Sciatic nerve (tissue), 2 donors: ENCODE measurements around the gene MAP2K2. TPM values are rescaled to one million over a fixed set of nuclear protein-coding genes. Genes with fewer than 3 reads are reported as not detected.

Source experiments
- ATAC-seq: fragments of 200-7000 bp; cut with Tn5 transposase; one replicate; pipeline ENCODE4 v1.9.1; 2020; ENCODE audit warnings: mild to moderate bottlenecking, moderate library complexity
- DNase-seq: peaks from one replicate; pipeline ENCODE4 v3.0.0-alpha.2; 2020; ENCODE audit warnings: low spot score
- intact Hi-C: fragments of 100-400 bp; cut with DNase I; formaldehyde crosslinking; loops from one replicate; pipeline ENCODE4 v1.14.2; 2022
- total RNA-seq: library from RNA; stranded (reverse); fragmentation: NEBNext Ultra II Directional; extraction: Animal tissue kit (Norgen Biotek cat#: 25700); gene quantifications from one replicate; pipeline ENCODE4 v1.2.1, GENCODE V29; 2021
- donor health status: DM: no; HTN: no; CAD: no.
- donor health status: DM: no; HTN: no; CAD: no.

Gene MAP2K2
- total RNA-seq, 1 donor from 2014 or later, result 108 TPM

DNA sequence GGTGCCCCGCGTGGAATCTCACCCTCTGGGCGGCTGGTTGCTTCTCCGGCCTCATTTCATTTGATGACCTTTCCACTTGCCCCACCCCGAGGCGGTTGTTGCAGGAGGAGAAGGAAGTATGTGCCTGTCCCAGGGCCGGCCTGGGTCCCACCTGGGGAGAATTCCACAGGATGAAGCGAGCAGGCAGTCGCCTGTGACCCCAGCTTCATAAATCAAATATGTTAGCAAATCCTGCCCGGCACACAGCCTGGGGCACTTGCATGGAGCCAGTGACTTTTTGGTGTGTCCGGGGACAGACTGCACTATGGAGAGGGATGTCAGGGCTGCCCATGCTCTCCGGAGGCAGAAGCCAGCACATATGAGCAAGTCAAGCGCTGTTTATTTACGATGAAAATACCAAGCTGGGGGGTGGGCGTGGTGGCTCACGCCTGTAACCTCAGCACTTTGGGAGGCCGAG lies 37.5 kb downstream of the MAP2K2 start:
- intact Hi-C loops, result no loop called here
- DNase-seq (no peak), ATAC-seq (no peak)

DNA sequence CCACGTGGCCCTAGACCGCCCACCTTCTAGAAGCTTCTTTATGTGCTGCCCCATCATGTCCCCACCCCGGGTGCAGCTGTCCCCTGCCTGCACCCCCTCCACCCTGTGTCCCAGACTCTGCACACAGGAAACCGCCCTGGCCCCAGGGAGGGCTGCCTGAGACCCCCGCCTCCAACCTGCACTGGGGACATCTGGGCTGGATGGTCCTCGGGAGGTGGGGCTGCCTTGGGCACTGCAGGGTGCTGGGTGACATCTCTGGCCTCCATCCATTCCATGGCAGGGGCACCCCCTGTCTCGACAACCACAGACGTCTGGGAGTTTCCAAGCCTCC lies 39.4 kb downstream of the MAP2K2 start:
- intact Hi-C loops, result no loop called here
- DNase-seq, result no peak
- peak; percentile 3 for ATAC-seq

DNA sequence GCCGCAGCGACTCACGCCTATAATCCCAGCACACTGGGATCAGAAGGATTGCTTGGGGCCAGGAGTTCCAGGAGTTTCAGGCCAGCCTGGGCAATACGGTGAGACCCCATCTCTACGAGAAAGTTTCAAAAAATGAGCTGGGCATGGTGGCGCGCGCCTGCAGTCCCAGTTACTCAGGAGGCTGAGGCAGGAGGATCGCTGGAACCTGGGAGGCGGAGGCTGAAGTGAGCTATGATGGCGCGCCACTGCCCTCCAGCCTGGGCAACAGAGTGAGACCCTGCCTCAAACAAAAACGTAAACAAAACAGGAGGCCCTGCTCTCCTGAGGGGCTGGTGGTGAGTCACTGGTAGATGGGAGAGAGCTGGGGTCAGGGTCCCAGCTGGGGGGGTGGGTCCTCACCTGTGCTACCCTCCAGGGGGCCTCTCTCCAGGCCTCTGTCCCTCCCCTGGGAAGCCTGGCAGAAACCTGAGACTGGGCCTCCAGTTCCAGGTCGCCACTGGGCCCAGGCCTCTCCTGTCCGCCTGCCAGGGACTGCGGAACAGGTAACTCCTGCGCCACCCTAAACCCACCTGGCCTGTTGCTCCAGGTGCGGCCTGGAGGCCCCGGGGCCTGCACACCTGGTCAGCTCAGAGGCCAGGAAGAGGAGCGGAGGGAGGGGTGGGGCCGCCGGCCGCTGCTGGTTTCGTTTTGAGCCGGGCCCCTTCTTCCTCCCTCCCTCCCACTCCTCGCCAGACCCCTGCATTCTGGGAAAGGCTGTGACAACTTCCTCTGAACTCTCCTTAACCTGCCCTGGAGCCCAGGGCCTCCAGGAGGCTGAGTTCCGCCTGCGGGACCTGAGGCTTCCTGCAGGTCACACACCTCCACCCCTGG lies 40.0 kb downstream of the MAP2K2 start:
- peak; percentile 4 for ATAC-seq
- intact Hi-C loops, result no loop called here

DNA sequence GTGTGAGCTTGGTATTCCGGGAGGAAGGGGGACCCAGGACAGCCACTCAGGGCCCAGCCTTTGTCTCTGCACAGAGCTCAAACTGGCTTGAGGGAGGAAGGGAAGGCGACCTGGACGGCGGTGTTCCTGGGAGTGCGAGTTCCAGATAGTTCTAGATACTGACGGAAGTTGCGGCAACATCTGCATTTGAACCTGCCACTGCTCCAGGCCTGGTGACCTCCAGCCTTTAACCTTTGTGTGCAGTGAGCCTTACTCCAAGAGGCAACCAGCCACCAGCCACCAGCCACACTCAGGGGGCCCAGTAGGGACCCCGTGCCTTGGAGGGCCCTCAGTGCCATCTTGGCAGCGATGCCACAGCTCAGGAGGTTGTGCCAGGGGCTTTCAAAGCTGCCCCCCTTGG lies 41.8 kb downstream of the MAP2K2 start:
- ATAC-seq (no peak), DNase-seq (no peak)
- intact Hi-C loops, result no loop called here

More for the DNA sequence above, 40.0 kb downstream of the MAP2K2 start:
- DNase-seq, result no peak

DNA sequence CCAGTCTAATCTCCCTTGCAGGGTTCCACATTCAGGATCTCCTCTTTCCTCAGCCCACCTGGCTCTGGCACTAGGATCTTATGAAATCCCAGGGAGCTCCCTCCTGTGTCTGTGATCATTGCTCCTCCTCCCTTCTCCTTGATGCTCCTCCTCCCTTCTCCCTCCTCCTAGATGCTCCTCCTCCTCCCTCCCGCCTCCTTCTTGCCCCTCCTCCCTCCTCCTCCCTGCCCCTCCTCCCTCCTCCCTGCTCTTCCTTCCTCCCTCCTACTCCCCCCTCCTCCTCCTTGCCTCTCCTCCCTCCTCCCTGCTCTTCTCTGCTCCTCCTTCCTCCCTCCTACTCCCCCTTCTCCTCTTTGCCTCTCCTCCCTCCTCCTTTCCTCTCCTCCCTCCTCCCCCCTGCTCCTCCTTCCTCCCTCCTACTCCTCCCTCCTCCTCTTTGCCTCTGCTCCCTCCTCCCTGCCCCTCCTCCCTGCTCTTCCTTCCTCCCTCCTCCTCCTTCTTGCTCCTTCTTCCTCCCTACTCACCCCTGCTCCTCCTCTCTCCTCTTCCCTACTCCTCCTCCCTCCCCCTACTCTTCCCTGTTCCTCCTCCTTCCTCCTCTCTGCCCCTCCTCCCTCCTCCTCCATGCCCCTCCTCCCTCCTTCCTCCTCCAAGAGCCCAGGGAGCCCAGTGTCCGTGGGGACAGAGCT lies 42.3 kb downstream of the MAP2K2 start:
- DNase-seq (no peak), ATAC-seq (no peak)
- intact Hi-C loops, result no loop called here

DNA sequence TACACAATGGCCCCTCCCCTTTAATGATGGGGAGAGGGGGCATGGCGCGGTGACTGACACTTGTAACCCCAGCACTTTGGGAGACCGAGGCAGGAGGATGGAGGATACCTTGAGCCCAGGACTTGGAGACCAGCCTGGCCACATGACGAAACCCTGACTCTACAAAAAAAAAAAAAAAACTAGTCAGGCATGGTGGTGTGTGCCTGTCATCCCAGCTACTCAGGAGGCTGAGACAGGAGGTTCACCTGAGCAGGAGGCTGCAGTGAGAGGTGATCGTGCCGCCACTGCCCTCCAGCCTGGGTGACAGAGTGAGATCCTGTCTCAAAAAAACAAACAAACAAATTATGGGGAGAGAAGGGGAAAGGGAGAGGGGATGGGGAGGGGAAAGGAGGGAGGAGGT lies 43.4 kb downstream of the MAP2K2 start:
- ATAC-seq (no peak), DNase-seq (no peak)
- intact Hi-C loops, result no loop called here

DNA sequence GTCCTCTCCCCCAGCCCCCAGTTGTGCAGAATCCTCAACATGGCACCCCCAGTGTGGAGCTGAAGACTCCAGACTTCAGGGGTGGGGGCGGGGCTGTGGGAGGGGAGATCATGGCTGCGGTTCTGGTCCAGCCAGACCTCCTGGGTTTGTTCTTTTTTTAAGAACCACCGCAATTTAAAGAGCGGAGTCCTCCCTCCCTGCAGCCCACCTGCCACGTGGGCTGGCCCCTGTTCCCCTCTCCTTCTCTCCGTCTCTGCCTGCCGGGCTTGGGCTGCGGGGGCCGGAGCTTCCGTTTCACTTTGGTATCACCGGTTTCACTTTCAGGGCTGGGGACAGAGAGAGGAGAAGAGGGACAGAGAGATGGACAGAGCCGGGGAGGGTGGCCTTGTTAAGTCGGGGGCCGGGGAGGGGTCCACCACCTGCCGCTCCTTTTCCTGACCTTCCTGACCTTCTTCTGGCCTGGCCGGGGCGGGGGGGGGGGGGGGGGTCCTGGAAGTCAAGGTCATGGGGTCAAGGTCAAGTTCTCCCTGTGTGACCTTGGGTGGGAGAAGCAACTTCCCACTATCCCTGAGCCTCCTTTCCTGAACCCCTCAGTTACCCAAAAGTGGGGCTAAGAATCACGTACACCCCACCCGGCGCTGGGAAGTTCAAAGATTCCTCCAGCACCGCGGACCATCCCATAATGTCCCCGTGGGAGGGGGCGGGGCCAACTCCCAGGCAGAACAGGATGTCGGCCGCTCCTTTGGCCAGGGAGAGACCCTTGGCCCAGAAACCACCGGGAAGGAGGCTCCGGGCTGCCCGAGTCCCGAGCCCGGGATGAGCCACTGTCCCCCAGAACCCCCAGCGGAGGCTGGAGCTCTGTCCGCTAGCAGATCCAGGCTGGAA lies 45.9 kb downstream of the MAP2K2 start:
- intact Hi-C loops, result no loop called here

DNA sequence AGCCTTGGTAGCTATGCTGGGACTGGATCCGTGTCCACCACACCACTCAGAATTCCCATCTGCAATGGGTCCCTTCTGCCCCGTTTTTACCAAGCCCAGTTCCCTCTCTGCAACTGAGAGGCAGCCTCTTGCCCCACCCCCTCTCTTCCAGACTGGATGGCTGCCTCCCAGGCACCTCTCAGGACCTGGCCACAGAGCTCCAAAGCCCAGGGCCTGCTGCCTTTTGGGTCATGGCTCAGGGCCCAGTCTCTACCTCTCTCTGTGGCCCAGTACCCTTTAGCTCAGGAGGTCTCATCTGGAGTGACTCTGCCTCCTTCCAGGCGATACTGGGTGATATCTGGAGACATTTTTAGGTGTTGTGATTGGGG lies 46.9 kb downstream of the MAP2K2 start:
- no peak for DNase-seq
- ATAC-seq, result peak; percentile 4
- intact Hi-C loops, result no loop called here

More for the DNA sequence above, 45.9 kb downstream of the MAP2K2 start:
- ATAC-seq, result peak; percentile 91
- DNase-seq, result peak; percentile 85

DNA sequence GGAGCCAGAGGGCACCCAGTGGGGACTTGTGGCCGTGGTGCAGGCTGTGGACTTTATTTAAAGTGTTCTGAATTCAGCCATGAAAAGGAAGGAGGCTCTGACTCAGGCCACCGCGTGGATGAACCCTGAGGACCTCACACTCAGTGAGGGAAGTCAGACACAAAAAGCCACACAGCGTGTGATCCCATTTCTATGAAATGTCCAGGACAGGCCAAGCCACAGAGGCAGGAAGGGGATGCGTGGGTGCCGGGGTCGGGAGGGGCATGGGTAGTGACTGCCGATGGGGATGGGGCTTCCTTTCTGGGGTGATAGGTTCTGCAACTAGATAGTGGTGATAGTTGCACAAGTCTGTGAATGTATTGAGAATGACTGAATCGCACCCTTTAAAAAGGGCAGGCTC lies 48.5 kb downstream of the MAP2K2 start:
- ATAC-seq, result no peak
- DNase-seq, result no peak
- intact Hi-C loops, result no loop called here

DNA sequence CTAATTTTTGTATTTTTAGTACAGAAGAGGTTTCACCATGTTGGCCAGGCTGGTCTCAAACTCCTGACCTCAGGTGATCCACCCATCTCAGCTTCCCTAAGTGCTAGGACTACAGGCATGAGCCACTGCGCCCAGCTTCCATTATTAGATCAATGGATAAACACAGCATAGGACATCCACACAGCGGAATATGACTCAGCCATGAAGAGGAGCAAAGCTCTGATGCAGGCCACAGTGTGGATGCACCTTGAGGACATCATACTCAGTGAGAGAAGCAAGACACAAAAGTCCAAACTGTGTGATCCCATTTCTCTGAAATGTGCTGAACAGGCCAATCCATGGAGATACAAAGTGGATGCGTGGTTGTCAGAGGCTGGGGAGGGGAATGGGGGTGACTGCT lies 52.3 kb downstream of the MAP2K2 start:
- ATAC-seq (no peak), DNase-seq (no peak)
- intact Hi-C loops, result no loop called here

DNA sequence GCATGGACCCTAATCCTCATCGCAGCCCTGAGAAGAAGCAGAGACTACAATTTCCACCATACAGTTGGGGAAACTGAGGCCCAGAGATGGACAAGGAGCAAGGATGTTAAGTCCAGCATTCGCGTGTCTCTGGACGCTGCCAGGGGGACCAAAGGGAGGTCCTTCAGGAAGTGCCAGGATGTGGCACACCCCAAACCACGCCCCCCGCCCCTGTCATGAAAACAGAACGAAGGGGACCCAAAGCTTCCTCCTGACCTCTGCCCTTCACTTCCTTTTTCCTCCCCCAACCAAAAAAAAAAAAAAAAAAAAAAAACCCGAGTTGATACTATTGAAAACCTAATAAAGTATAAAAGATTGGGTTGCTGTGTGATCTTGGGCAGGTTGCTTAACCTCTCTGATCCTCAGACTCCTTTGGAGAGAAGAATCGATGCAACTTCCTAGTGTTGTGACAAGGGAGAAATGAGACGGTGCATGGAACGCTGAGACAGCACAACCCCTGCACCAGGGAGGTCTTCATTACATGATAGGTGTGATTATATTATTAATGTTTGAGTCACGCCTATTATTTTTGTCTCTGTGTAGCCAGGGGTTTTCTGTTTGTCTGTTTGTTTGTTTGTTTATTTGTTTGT lies 54.5 kb downstream of the MAP2K2 start:
- DNase-seq (no peak), ATAC-seq (no peak)
- intact Hi-C loops, result no loop called here

DNA sequence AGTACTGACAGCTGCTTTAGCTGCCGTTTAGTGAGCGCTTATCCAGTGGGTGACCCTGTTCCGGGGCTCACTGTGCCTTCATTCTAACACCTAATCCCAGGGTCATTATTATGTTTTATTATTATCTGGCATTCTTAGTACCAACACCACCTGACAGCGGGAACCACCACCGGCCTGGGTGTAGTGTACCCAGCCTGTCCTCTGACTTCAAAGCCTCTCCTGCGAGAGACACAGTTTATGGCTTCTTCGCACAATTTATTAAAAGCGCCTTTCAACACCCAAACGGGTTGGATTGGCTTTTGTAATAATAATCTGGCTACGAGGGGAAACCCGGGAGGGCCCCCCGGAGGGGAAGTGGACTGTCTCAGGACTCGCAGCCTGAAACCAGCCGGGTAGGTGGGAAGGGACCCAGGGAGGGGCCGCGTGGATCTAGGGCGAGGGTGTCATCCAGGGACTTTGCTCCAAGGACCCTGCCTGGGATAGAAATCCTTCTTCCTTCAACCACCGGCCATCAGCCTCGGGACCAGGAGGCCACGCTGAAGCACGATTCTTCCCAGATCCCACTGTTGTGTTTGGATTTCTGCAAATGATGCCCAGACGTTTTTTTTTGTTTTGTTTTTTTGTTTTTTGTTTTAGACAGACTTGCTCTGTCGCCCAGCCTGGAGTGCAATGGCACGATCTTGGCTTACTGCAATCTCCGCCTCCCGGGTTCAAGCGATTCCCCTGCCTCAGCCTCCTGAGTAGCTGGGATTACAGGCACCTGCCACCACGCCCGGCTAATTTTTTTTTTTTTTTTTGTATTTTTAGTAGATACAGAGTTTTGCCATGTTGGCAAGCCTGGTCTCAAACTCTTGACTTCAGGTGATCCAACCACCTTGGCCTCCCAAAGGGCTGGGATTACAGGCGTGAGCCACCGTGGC lies 55.6 kb downstream of the MAP2K2 start:
- no peak for ATAC-seq
- no peak for DNase-seq
- intact Hi-C loops, result no loop called here

DNA sequence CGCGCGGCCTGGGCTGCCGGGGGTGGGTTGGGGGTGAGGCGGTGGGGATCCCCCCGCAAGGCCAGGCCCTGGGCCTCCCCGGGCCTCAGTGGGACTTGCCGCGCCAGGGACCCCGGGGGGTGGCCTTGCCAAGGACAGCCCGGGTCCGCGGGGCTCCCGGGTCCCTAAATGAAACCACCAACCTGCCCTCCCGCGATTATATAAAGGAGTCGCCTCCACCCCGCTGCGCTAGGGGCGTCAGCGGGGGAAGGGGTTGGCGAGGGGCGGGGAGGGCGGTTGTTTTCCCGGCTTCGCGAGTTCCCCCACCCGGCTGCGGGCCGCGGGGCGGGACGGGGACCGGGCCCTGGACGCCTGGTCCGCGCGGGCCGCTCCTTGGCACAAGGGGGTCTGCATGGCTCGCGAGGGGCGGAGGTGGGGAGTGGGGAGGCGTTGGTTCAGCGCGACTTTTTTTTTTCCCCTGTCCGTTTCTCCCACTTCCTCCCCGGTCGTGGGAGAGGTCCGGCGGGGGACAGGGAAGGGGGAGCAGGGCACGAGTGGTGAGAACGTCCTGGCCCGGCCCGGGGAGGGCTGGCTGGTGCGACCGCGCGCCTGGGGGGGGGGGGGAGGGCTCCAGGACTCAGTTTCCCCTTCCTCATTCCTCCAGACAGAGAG lies 56.4 kb downstream of the MAP2K2 start:
- DNase-seq (no peak), ATAC-seq (no peak)
- intact Hi-C loops, result no loop called here

DNA sequence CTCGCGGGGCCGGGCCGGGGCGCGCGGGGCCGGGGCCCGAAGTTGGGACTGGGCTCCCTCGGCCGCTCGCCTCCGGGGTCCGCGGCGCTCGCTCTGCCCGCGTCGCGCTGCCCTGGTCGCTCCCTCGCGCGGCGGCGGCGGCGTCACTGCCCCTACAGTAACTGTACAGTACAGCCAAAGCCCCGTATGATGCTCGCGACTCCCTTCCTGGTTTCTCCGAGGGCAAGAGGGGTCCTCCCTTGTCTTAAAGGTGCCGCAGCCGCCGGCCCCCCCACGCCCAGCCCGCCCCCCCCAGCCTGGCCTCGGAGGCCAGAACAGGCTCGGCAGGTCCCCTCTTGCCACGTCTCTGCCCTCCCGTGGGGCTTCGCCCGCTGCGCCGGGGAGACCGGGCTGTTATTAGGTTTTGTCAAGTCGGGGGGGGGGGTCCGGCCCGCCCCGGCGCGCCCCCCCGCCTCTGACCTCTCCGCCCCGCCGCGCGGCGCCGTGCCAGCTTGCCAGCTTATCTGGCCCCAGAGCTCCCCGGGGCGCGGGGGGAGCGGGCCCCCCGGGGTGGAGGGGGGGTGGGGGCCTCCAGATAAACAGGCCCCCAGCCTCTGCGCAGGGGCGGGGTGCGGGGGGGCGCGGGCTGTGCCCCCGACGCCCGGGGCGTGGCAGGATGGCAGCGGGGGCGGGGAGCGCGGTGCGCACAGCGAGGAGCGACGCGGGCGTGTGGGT lies 57.1 kb downstream of the MAP2K2 start, which contains the start of gene ZBTB7A:
TSS of gene ZBTB7A (minus strand) at position 218 of the 714 bp plus-strand sequence. CDS start 11,667 bp downstream, outside the sequence.
- DNase-seq, result peak; percentile 89
- ATAC-seq, result peak; percentile 48
- intact Hi-C loops, result no loop called here

DNA sequence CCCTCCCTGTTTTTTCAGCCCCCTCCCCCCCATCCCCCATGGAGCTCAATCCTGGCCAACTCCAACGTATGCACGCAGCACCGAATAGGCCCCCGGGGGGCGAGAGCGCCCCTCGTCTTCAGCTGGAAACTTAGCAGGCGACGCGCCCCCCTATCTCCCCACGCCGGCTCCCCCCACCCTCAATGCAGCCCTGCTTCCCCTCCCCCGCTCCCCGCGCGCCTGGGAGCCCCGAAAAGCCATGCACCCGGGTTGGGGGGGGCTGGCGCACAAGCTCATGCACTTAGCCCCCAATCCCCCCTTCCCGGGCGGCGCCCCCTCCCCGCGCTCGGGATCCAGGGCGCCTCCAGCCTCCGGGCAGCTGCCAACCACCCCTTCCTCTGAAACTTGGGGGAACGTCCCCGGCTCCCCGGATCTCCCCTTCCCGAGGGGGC lies 57.7 kb downstream of the MAP2K2 start:
- peak; percentile 88 for DNase-seq
- ATAC-seq, result peak; percentile 2
- intact Hi-C loops, result no loop called here

DNA sequence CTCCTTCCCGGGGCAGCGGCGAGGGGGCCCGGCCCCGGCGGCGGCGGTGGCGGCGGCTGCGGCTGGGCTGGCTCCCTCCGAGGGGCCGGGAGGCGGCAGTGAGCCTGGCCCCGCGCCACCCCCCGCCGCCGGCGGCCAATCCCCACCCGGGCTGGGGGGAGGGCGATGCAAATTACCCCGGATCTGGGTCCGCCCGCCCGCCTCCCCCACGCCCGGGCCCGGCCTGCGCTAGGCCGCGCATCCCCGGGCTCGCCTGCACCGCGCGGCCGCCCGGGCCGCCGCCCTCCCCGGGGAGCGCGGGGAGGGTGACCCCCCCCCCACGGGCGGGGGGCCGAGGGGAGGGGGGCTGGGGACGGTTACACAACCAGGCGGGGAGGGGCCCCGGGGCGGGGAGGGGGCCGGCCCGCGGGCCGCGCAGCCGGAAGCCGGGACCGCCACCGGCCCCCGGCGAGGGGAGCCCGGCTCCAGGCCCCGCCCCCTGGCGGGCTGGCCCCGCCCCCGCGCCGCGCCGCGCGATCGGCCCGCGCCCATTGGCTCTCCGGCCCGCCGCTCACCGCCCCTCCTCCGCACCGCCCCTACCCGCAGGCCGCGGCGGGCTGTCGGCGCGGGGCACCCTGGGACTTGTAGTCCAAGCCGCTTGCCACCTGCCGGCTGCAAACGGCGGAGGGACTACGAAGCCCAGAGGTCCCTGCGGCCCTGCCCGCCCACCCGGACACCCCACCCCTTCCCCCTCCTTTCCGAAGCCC lies 58.3 kb downstream of the MAP2K2 start:
- ATAC-seq, result peak; percentile 88
- DNase-seq, result peak; percentile 97
- intact Hi-C loops, result no loop called here
